HEK293 (cell line): ENCODE measurements around the gene NCKAP1.

Source experiments
- CTCF ChIA-PET: fragments of 350-600 bp; formaldehyde crosslinking; extraction: SDS; loops from one replicate; lab custom pipeline; 2021; ENCODE audit warnings: antibody characterized with exemption; lab: Yijun Ruan, JAX
- POLR2A ChIA-PET: fragments of 300-600 bp; formaldehyde crosslinking; extraction: SDS; loops from one replicate; lab custom pipeline; 2020; ENCODE audit warnings: antibody characterized with exemption, inconsistent platforms; lab: Yijun Ruan, JAX
- H3K27ac ChIP-seq: fragments of 200-500 bp; sonication (Bioruptor generic); 2 replicates; pipeline ENCODE4 v1.5.1; 2014; ENCODE audit warnings: low read depth, low read length, control low read depth, inconsistent platforms; ENCODE audit errors: extremely low read depth
- H3K36me3 ChIP-seq, 2 experiments: fragments of 200-500 bp in 1 of 2; sonication (Bioruptor generic) in 1 of 2; 1 replicate in 1 of 2; 2 replicates in 1 of 2; pipeline ENCODE4 v1.5.1; 2014 to 2017; ENCODE audit warnings: inconsistent platforms in 2 of 2, low read length in 2 of 2; ENCODE audit not compliant: control insufficient read depth in 2 of 2, insufficient read depth in 1 of 2
- H3K4me1 ChIP-seq: fragments of 200-500 bp; sonication (Bioruptor generic); 2 replicates; pipeline ENCODE4 v1.5.1; 2014; ENCODE audit warnings: mild to moderate bottlenecking, low read length, inconsistent platforms; ENCODE audit not compliant: control insufficient read depth, insufficient read depth
- H3K4me3 ChIP-seq: 2 replicates; pipeline ENCODE4 v1.5.1; 2011; ENCODE audit warnings: low read depth, mild to moderate bottlenecking, control low read depth, low read length, moderate library complexity
- H3K9me3 ChIP-seq: fragments of 200-500 bp; sonication (Bioruptor generic); 2 replicates; pipeline ENCODE4 v1.5.1; 2014; ENCODE audit warnings: low read depth, low read length, inconsistent platforms; ENCODE audit not compliant: control insufficient read depth, insufficient read depth
- BCL6B ChIP-seq: fragments of 450-650 bp; formaldehyde crosslinking; IDR thresholded peaks from 2 replicates; pipeline ENCODE4 v1.5.1; 2017; ENCODE audit warnings: missing biosample characterization, missing genetic modification characterization
- OSR2 ChIP-seq: fragments of 450-650 bp; formaldehyde crosslinking; IDR thresholded peaks from 2 replicates; pipeline ENCODE4 v1.5.1; 2016; ENCODE audit warnings: missing biosample characterization, missing genetic modification characterization
- SCRT2 ChIP-seq: fragments of 450-650 bp; formaldehyde crosslinking; IDR thresholded peaks from 2 replicates; pipeline ENCODE4 v1.5.1; 2016; ENCODE audit warnings: missing biosample characterization, missing genetic modification characterization
- SP2 ChIP-seq: fragments of 450-650 bp; formaldehyde crosslinking; IDR thresholded peaks from 2 replicates; pipeline ENCODE4 v1.5.1; 2016; ENCODE audit warnings: missing biosample characterization, missing genetic modification characterization
- ZFP69B ChIP-seq: fragments of 450-650 bp; formaldehyde crosslinking; IDR thresholded peaks from 2 replicates; pipeline ENCODE4 v1.5.1; 2016; ENCODE audit warnings: missing biosample characterization, missing genetic modification characterization
- ZNF138 ChIP-seq: fragments of 450-650 bp; formaldehyde crosslinking; IDR thresholded peaks from 2 replicates; pipeline ENCODE4 v1.5.1; 2016; ENCODE audit warnings: missing biosample characterization, missing genetic modification characterization, borderline replicate concordance
- ZNF274 ChIP-seq, 2 experiments: fragments of 200-500 bp in 1 of 2; fragments of 450-650 bp in 1 of 2; sonication (Bioruptor generic) in 1 of 2; formaldehyde crosslinking in 1 of 2; IDR thresholded peaks; 2 replicates each; pipeline versions ENCODE4 v1.5.1 to v1.6.1; 2014 to 2016; ENCODE audit warnings: borderline replicate concordance in 1 of 2, inconsistent platforms in 1 of 2, low read length in 1 of 2, missing biosample characterization in 1 of 2, missing genetic modification characterization in 1 of 2
- ZNF366 ChIP-seq: fragments of 450-650 bp; formaldehyde crosslinking; conservative IDR thresholded peaks from 2 replicates; pipeline ENCODE4 v1.5.1; 2016; ENCODE audit warnings: missing biosample characterization, missing genetic modification characterization
- ZNF394 ChIP-seq: fragments of 450-650 bp; formaldehyde crosslinking; IDR thresholded peaks from 2 replicates; pipeline ENCODE4 v1.5.1; 2016; ENCODE audit warnings: missing biosample characterization, missing genetic modification characterization, mild to moderate bottlenecking, moderate library complexity, borderline replicate concordance
- ZNF433 ChIP-seq: fragments of 450-650 bp; formaldehyde crosslinking; IDR thresholded peaks from 2 replicates; pipeline ENCODE4 v1.5.1; 2016; ENCODE audit warnings: missing biosample characterization, missing genetic modification characterization, low read depth
- ZNF555 ChIP-seq: fragments of 450-650 bp; formaldehyde crosslinking; conservative IDR thresholded peaks from 2 replicates; pipeline ENCODE4 v1.5.1; 2017; ENCODE audit warnings: missing biosample characterization, mild to moderate bottlenecking, missing genetic modification characterization, inconsistent platforms
- ZNF600 ChIP-seq: fragments of 450-650 bp; formaldehyde crosslinking; IDR thresholded peaks from 2 replicates; pipeline ENCODE4 v1.5.1; 2016; ENCODE audit warnings: missing biosample characterization, missing genetic modification characterization
- ZNF629 ChIP-seq: fragments of 450-650 bp; formaldehyde crosslinking; IDR thresholded peaks from 2 replicates; pipeline ENCODE4 v1.5.1; 2017; ENCODE audit warnings: missing biosample characterization, missing genetic modification characterization
- ZNF660 ChIP-seq: fragments of 450-650 bp; IDR thresholded peaks from 2 replicates; pipeline ENCODE4 v1.5.1; 2018; ENCODE audit warnings: missing biosample characterization, mild to moderate bottlenecking, missing genetic modification characterization
- ZSCAN30 ChIP-seq: fragments of 450-650 bp; IDR thresholded peaks from 2 replicates; pipeline ENCODE4 v1.5.1; 2018; ENCODE audit warnings: missing biosample characterization, mild to moderate bottlenecking, missing genetic modification characterization, moderate library complexity
- TF ChIP-seq, protein P1 (sequence below): fragments of 450-650 bp; formaldehyde crosslinking; IDR thresholded peaks from 2 replicates; pipeline ENCODE4 v1.5.1; 2016; ENCODE audit warnings: missing biosample characterization, missing genetic modification characterization
- TF ChIP-seq, protein P2 (sequence below): fragments of 450-650 bp; formaldehyde crosslinking; IDR thresholded peaks from 2 replicates; pipeline ENCODE4 v1.5.1; 2016; ENCODE audit warnings: missing biosample characterization, missing genetic modification characterization

The NCKAP1 gene

DNA sequence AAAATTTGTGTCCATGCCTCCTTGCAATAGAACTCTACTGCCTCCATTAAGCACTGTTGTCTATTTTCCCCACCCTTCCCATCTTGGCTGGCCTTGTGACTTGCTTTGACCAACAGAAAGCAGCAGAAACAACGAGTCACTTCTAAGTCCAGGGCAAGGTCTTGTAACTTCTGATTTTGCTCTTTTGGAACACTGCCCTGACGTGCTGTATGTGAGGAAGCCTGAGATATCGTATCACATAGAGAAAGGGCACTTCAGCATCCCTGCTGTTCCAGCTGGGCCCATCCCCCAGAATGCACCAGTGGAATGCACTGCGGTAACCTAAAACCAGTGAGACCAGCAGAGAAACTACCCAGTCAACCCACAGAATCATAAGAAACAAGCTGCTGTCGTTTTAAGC is 28.1 kb downstream of the NCKAP1 start (continued):
- peak; percentile 76 for TF ChIP-seq SCRT2 (tag by site-specific recombination)
- TF ChIP-seq OSR2, result 0 out of 2 replicates have a peak, but pooled peaks have one; percentile 33
- no peak for TF ChIP-seq ZNF433 (tag by site-specific recombination)
- peak; percentile 81; the same call in 1 of the 2 replicates for TF ChIP-seq ZFP69B (tag by site-specific recombination)
- TF ChIP-seq ZNF555 (tag by site-specific recombination), result no peak
- TF ChIP-seq BCL6B (tag by site-specific recombination), result no peak
- TF ChIP-seq, protein P1, sequence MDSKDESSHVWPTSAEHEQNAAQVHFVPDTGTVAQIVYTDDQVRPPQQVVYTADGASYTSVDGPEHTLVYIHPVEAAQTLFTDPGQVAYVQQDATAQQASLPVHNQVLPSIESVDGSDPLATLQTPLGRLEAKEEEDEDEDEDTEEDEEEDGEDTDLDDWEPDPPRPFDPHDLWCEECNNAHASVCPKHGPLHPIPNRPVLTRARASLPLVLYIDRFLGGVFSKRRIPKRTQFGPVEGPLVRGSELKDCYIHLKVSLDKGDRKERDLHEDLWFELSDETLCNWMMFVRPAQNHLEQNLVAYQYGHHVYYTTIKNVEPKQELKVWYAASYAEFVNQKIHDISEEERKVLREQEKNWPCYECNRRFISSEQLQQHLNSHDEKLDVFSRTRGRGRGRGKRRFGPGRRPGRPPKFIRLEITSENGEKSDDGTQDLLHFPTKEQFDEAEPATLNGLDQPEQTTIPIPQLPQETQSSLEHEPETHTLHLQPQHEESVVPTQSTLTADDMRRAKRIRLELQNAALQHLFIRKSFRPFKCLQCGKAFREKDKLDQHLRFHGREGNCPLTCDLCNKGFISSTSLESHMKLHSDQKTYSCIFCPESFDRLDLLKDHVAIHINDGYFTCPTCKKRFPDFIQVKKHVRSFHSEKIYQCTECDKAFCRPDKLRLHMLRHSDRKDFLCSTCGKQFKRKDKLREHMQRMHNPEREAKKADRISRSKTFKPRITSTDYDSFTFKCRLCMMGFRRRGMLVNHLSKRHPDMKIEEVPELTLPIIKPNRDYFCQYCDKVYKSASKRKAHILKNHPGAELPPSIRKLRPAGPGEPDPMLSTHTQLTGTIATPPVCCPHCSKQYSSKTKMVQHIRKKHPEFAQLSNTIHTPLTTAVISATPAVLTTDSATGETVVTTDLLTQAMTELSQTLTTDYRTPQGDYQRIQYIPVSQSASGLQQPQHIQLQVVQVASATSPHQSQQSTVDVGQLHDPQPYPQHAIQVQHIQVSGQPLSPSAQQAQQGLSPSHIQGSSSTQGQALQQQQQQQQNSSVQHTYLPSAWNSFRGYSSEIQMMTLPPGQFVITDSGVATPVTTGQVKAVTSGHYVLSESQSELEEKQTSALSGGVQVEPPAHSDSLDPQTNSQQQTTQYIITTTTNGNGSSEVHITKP, result peak; percentile 42; the same call in 1 of the 2 replicates
- no peak for TF ChIP-seq ZNF394 (tag by site-specific recombination)
- TF ChIP-seq ZNF660 (tag by site-specific recombination), result peak; percentile 41; the same call in 1 of the 2 replicates
- peak; percentile 68; the same call in 1 of the 2 replicates for TF ChIP-seq ZNF600 (tag by site-specific recombination)
- no peak for TF ChIP-seq ZNF138
- TF ChIP-seq ZSCAN30, result 0 out of 2 replicates have a peak, but pooled peaks have one; percentile 18
- no peak for TF ChIP-seq ZNF274 (IDR thresholded peaks at IDR 0.05; ENCODE audit: low read length)
- no peak for TF ChIP-seq ZNF274 (tag by site-specific recombination; IDR thresholded peaks at IDR 0.05; ENCODE audit: borderline replicate concordance)
- TF ChIP-seq ZNF629 (tag by site-specific recombination), result peak; percentile 29; the same call in 1 of the 2 replicates
- TF ChIP-seq ZNF366 (tag by site-specific recombination), result peak; percentile 31; the same call in 1 of the 2 replicates
- TF ChIP-seq, protein P2, sequence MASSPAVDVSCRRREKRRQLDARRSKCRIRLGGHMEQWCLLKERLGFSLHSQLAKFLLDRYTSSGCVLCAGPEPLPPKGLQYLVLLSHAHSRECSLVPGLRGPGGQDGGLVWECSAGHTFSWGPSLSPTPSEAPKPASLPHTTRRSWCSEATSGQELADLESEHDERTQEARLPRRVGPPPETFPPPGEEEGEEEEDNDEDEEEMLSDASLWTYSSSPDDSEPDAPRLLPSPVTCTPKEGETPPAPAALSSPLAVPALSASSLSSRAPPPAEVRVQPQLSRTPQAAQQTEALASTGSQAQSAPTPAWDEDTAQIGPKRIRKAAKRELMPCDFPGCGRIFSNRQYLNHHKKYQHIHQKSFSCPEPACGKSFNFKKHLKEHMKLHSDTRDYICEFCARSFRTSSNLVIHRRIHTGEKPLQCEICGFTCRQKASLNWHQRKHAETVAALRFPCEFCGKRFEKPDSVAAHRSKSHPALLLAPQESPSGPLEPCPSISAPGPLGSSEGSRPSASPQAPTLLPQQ (tag by site-specific recombination), result peak; percentile 90

DNA sequence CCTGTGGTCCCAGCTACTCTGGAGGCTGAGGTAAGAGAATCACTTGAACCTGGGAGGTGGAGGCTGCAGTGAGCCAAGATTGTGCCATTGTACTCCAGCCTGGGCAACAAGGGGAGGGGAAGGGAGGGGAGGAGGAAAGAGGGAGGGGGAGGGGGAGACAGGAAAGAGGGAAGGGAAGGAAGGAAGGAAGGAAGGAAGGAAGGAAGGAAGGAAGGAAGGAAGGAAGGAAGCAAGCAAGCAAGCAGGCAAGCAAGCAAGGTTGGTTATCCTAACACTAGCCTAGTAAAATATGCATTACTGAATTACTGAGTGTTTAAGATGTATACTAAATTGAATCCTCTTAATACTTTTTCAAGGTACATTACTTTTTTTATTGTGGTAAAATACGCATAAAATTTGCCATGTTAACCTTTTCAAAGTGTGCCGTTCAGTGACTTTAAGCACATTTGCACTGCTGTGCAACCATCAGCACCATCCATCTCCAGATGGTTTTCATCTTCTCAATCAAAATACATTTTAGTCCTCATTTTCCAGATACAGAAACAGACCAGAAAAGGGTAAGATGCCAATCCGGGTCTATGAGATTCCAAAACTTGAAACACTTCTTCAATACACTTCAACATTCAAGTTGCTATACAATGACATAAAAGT is 28.9 kb downstream of the NCKAP1 start:
- TF ChIP-seq ZNF366 (tag by site-specific recombination) (peak; percentile 75), SP2 (tag by site-specific recombination) (no peak)
- ChIA-PET POLR2A (interaction anchor here (0.6 kb wide), 1 partner anchor 28 kb away, joined by 4 read pairs; no protein-coding TSS in a partner anchor), CTCF (interaction anchor here (0.6 kb wide), 1 partner anchor 20 kb away, joined by 7 read pairs; no protein-coding TSS in a partner anchor)
- Histone ChIP-seq H3K4me3 (no peak overlapping the region), H3K36me3 (no peaks in the 10 kb centered on the region), H3K27ac (no peak overlapping the region), H3K9me3 (no peaks in the 10 kb centered on the region), H3K4me1 (peaks cover 6% of the 10 kb centered on the region)
